GM21723 (cell line): ENCODE data around the gene NECAB2.
A peak's percentile ranks its signal among the peaks of the same experiment; 100 is the strongest.

Experiments used
- ATAC-seq: cut with Tn5 transposase; IDR thresholded peaks from one replicate; pipeline ENCODE4 v1.9.1; 2021; ENCODE audit warnings: mild to moderate bottlenecking, moderate library complexity; ENCODE audit not compliant: unreplicated experiment

Gene NECAB2

GRCh38 chr16:83967838-83968305 is at the start of gene NECAB2:
Gene NECAB2 (plus strand): TSS chr16:83968244. CDS start chr16:83968649, 405 bp downstream.
- ATAC-seq = no peak

- ATAC-seq = no peak
Measured at GRCh38 chr16:83920894-83921491, 47.1 kb upstream of the NECAB2 start.

- no peak for ATAC-seq
Measured at GRCh38 chr16:83923581-83924365, 44.3 kb upstream of the NECAB2 start.

- no peak for ATAC-seq
Measured at GRCh38 chr16:83924686-83925085, 43.4 kb upstream of the NECAB2 start.

GRCh38 chr16:83925095-83925905 is 42.7 kb upstream of the NECAB2 start:
- no peak for ATAC-seq

GRCh38 chr16:83925957-83926725 is 41.9 kb upstream of the NECAB2 start:
- ATAC-seq = no peak

GRCh38 chr16:83926726-83927397 is 41.2 kb upstream of the NECAB2 start:
- peak; percentile 56 for ATAC-seq

- no peak for ATAC-seq
Measured at GRCh38 chr16:83928341-83929055, 39.5 kb upstream of the NECAB2 start.

- ATAC-seq = no peak
Measured at GRCh38 chr16:83929811-83930555, 38.1 kb upstream of the NECAB2 start.

- no peak for ATAC-seq
Measured at GRCh38 chr16:83930730-83931500, 37.1 kb upstream of the NECAB2 start.

GRCh38 chr16:83931556-83931955 is 36.5 kb upstream of the NECAB2 start:
- no peak for ATAC-seq

GRCh38 chr16:83932304-83932703 is 35.7 kb upstream of the NECAB2 start:
- ATAC-seq = no peak

GRCh38 chr16:83932955-83933673 is 34.9 kb upstream of the NECAB2 start:
- ATAC-seq = no peak

GRCh38 chr16:83933885-83934683 is 34.0 kb upstream of the NECAB2 start:
- no peak for ATAC-seq

- ATAC-seq = no peak
Measured at GRCh38 chr16:83934684-83934977, 33.4 kb upstream of the NECAB2 start.

- ATAC-seq = no peak
Measured at GRCh38 chr16:83935005-83935857, 32.8 kb upstream of the NECAB2 start.
